Immature natural killer cell (primary cell): ENCODE data around the gene IL1RAPL1. TPM values are rescaled to one million over a fixed set of nuclear protein-coding genes. Genes with fewer than 3 reads are reported as not detected.

Experiments
- DNase-seq, 3 donors: peaks; one replicate each; pipeline ENCODE4 v3.0.0; 2022; ENCODE audit warnings: mixed read lengths in 1 of 3
- H3K27ac Mint-ChIP-seq, 6 donors: one replicate each; pipeline ENCODE4 v1.8.0; 2020; ENCODE audit warnings: mixed read lengths in 6 of 6, mild to moderate bottlenecking in 5 of 6, inconsistent platforms in 4 of 6, moderate library complexity in 3 of 6
- H3K27me3 Mint-ChIP-seq, 3 donors: one replicate each; pipeline ENCODE4 v1.8.0; 2020 to 2021; ENCODE audit warnings: low read depth in 3 of 3, mild to moderate bottlenecking in 3 of 3, mixed read lengths in 3 of 3, moderate library complexity in 3 of 3, inconsistent platforms in 1 of 3
- H3K36me3 Mint-ChIP-seq, 3 donors: one replicate each; pipeline ENCODE4 v1.8.0; 2020; ENCODE audit warnings: mixed read lengths in 3 of 3, inconsistent platforms in 2 of 3, mild to moderate bottlenecking in 2 of 3
- H3K4me1 Mint-ChIP-seq, 2 donors: one replicate each; pipeline ENCODE4 v1.8.0; 2020; ENCODE audit warnings: inconsistent platforms in 2 of 2, mild to moderate bottlenecking in 2 of 2, mixed read lengths in 2 of 2, moderate library complexity in 1 of 2
- H3K4me3 Mint-ChIP-seq, 5 donors: one replicate each; pipeline ENCODE4 v1.8.0; 2020; ENCODE audit warnings: mild to moderate bottlenecking in 5 of 5, mixed read lengths in 5 of 5, inconsistent platforms in 3 of 5, moderate library complexity in 3 of 5
- H3K9me3 Mint-ChIP-seq, 6 donors: one replicate each; pipeline ENCODE4 v1.8.0; 2020; ENCODE audit warnings: mild to moderate bottlenecking in 6 of 6, mixed read lengths in 6 of 6, inconsistent platforms in 4 of 6, moderate library complexity in 3 of 6
- polyA plus RNA-seq, 3 donors: library from polyadenylated mRNA; unstranded; fragments of 300-500 nt; fragmentation: Illumina TruSeq; gene quantifications; one replicate each; pipeline ENCODE4 v1.2.3, GENCODE V29; 2021

Gene IL1RAPL1
- polyA plus RNA-seq, 3 donors from 2014 or later: not detected

GRCh38 chrX:28981952-28982351 is 394.7 kb downstream of the IL1RAPL1 start:
- Mint-ChIP-seq H3K36me3 (no peaks in the 10 kb centered on the region), H3K27me3 (no peaks in the 10 kb centered on the region), H3K9me3 (peaks cover 2 to 12% (median 6%) of the 10 kb centered on the region in 6 donors), H3K27ac (no peak overlapping the region), H3K4me1 (no peaks in the 10 kb centered on the region), H3K4me3 (no peak overlapping the region)
- no peak for DNase-seq

GRCh38 chrX:28988246-28988645 is 401.0 kb downstream of the IL1RAPL1 start:
- H3K4me3 Mint-ChIP-seq: no peak overlapping the region
- H3K9me3 Mint-ChIP-seq: peaks cover 0 to 9% (median 3%) of the 10 kb centered on the region in 6 donors
- H3K27me3 Mint-ChIP-seq: no peaks in the 10 kb centered on the region
- H3K4me1 Mint-ChIP-seq: no peaks in the 10 kb centered on the region
- DNase-seq: no peak
- H3K27ac Mint-ChIP-seq: no peak overlapping the region
- H3K36me3 Mint-ChIP-seq: no peaks in the 10 kb centered on the region

- Mint-ChIP-seq H3K9me3 (peaks cover 5 to 11% (median 8%) of the 10 kb centered on the region in 6 donors), H3K4me1 (no peaks in the 10 kb centered on the region), H3K27me3 (peaks cover 0 to 2% (median 2%) of the 10 kb centered on the region in 3 donors), H3K36me3 (no peaks in the 10 kb centered on the region), H3K4me3 (no peak overlapping the region), H3K27ac (no peak overlapping the region)
- DNase-seq: no peak
Observed at GRCh38 chrX:28997706-28998463, 410.6 kb downstream of the IL1RAPL1 start.

GRCh38 chrX:28998609-28999135 is 411.4 kb downstream of the IL1RAPL1 start:
- Mint-ChIP-seq H3K36me3 (no peaks in the 10 kb centered on the region), H3K9me3 (peaks cover 3 to 11% (median 5%) of the 10 kb centered on the region in 6 donors), H3K27ac (no peak overlapping the region), H3K4me1 (no peaks in the 10 kb centered on the region), H3K4me3 (no peak overlapping the region), H3K27me3 (peaks cover 0 to 2% (median 2%) of the 10 kb centered on the region in 3 donors)
- no peak for DNase-seq

GRCh38 chrX:29012867-29013266 is 425.6 kb downstream of the IL1RAPL1 start:
- Mint-ChIP-seq H3K4me1 (no peaks in the 10 kb centered on the region), H3K27ac (no peak overlapping the region), H3K9me3 (peaks cover 0 to 19% (median 5%) of the 10 kb centered on the region in 6 donors), H3K27me3 (peaks cover 0 to 2% (median 0%) of the 10 kb centered on the region in 3 donors), H3K4me3 (no peak overlapping the region), H3K36me3 (no peaks in the 10 kb centered on the region)
- DNase-seq: no peak

GRCh38 chrX:29023207-29023606 is 436.0 kb downstream of the IL1RAPL1 start:
- Mint-ChIP-seq H3K27me3 (peaks cover 0 to 6% (median 0%) of the 10 kb centered on the region in 3 donors), H3K4me1 (no peaks in the 10 kb centered on the region), H3K9me3 (peaks cover 0 to 22% (median 6%) of the 10 kb centered on the region in 6 donors), H3K4me3 (no peak overlapping the region), H3K27ac (no peak overlapping the region), H3K36me3 (no peaks in the 10 kb centered on the region)
- DNase-seq: no peak

- Mint-ChIP-seq H3K27ac (no peak overlapping the region), H3K27me3 (peaks cover 0 to 5% (median 0%) of the 10 kb centered on the region in 3 donors), H3K36me3 (no peaks in the 10 kb centered on the region), H3K4me1 (no peaks in the 10 kb centered on the region), H3K4me3 (no peak overlapping the region), H3K9me3 (peaks cover 0 to 24% (median 4%) of the 10 kb centered on the region in 6 donors)
- DNase-seq: no peak
Observed at GRCh38 chrX:29024871-29025270, 437.6 kb downstream of the IL1RAPL1 start.

- Mint-ChIP-seq H3K9me3 (peaks cover 2 to 3% (median 3%) of the 10 kb centered on the region in 6 donors), H3K4me1 (no peaks in the 10 kb centered on the region), H3K27me3 (no peaks in the 10 kb centered on the region), H3K36me3 (peaks cover 0 to 2% (median 0%) of the 10 kb centered on the region in 3 donors), H3K4me3 (no peak overlapping the region), H3K27ac (no peak overlapping the region)
- DNase-seq: no peak
Observed at GRCh38 chrX:29039501-29039900, 452.3 kb downstream of the IL1RAPL1 start.

- no peaks in the 10 kb centered on the region for H3K27me3 Mint-ChIP-seq
- no peak for DNase-seq
- H3K27ac Mint-ChIP-seq: no peak overlapping the region
- peaks cover 0 to 3% (median 0%) of the 10 kb centered on the region in 3 donors for H3K36me3 Mint-ChIP-seq
- H3K9me3 Mint-ChIP-seq: peaks cover 2 to 4% (median 3%) of the 10 kb centered on the region in 6 donors
- no peaks in the 10 kb centered on the region for H3K4me1 Mint-ChIP-seq
- H3K4me3 Mint-ChIP-seq: no peak overlapping the region
Observed at GRCh38 chrX:29040160-29040559, 452.9 kb downstream of the IL1RAPL1 start.

GRCh38 chrX:29042341-29042740 is 455.1 kb downstream of the IL1RAPL1 start:
- peaks cover 0 to 3% (median 0%) of the 10 kb centered on the region in 3 donors for H3K36me3 Mint-ChIP-seq
- H3K4me1 Mint-ChIP-seq: no peaks in the 10 kb centered on the region
- DNase-seq: no peak
- no peak overlapping the region for H3K27ac Mint-ChIP-seq
- no peaks in the 10 kb centered on the region for H3K27me3 Mint-ChIP-seq
- H3K4me3 Mint-ChIP-seq: no peak overlapping the region
- peaks cover 2 to 9% (median 4%) of the 10 kb centered on the region in 6 donors for H3K9me3 Mint-ChIP-seq

- Mint-ChIP-seq H3K27me3 (no peaks in the 10 kb centered on the region), H3K27ac (no peak overlapping the region), H3K9me3 (peaks cover 2 to 9% (median 3%) of the 10 kb centered on the region in 6 donors), H3K4me1 (no peaks in the 10 kb centered on the region), H3K36me3 (peaks cover 0 to 3% (median 0%) of the 10 kb centered on the region in 3 donors), H3K4me3 (no peak overlapping the region)
- DNase-seq: no peak
Observed at GRCh38 chrX:29043746-29044145, 456.5 kb downstream of the IL1RAPL1 start.

GRCh38 chrX:29044423-29045184 is 457.4 kb downstream of the IL1RAPL1 start:
- Mint-ChIP-seq H3K27ac (no peak overlapping the region), H3K4me3 (no peak overlapping the region), H3K36me3 (peaks cover 0 to 3% (median 0%) of the 10 kb centered on the region in 3 donors), H3K9me3 (peaks cover 0 to 9% (median 3%) of the 10 kb centered on the region in 6 donors), H3K4me1 (no peaks in the 10 kb centered on the region), H3K27me3 (no peaks in the 10 kb centered on the region)
- DNase-seq: no peak

- Mint-ChIP-seq H3K27me3 (peaks cover 0 to 6% (median 3%) of the 10 kb centered on the region in 3 donors), H3K27ac (no peak overlapping the region), H3K4me3 (no peak overlapping the region), H3K9me3 (peaks cover 0 to 8% (median 2%) of the 10 kb centered on the region in 6 donors), H3K4me1 (no peaks in the 10 kb centered on the region), H3K36me3 (no peaks in the 10 kb centered on the region)
- no peak for DNase-seq
Observed at GRCh38 chrX:29065477-29065876, 478.2 kb downstream of the IL1RAPL1 start.

GRCh38 chrX:29066516-29066915 is 479.3 kb downstream of the IL1RAPL1 start:
- Mint-ChIP-seq H3K4me1 (no peaks in the 10 kb centered on the region), H3K27ac (no peak overlapping the region), H3K9me3 (peaks cover 0 to 8% (median 3%) of the 10 kb centered on the region in 6 donors), H3K36me3 (no peaks in the 10 kb centered on the region), H3K4me3 (no peak overlapping the region), H3K27me3 (peaks cover 0 to 6% (median 3%) of the 10 kb centered on the region in 3 donors)
- no peak for DNase-seq
